ENCODE data around the gene LRP10.
"Not testable (repeated sequence)": the region's sequence is repeated elsewhere in the genome, so short reads cannot be mapped to it uniquely, and the experiment has no call there.

LRP10 gene

DNA sequence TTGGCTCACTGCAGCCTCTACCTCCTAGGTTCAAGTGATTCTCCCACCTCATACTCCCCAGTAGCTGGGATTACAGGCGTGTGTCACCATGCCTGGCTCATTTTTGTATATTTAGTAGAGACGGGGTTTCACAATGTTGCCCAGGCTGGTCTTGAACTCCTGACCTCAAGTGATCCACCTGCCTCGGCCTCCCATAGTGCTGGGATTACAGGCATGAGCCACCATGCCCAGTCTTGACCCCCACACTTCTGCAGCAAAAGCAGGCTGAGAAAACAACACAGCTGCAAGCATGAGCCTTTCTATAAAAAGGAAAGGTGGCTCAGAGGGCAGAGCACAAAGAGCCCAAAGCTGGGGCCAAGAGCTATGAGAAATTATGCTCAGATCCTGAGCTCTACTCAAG lies 11.2 kb upstream of the LRP10 start:
- FAIRE-seq; DNase-seq (ENCODE audit: low spot score): not testable (repeated sequence)

DNA sequence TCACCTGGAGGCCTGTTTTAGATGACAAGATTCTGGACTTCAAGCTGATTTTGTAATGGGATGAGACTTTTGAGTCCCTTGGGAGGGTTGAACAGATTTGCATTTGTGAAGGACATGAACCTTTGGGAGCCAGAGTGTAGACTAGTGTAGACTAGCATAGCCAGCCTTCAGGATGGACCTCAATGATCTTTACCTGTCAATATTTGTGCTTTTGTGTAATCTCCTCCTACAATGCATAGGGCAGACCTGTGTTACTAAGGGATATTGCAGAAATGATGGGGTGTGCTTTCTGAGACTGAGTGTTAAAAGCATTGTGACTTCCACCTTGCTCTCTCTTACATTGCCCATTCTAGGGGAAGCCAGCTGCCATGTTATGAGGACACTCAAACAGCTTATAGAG lies 9.9 kb upstream of the LRP10 start:
- DNase-seq (ENCODE audit: low spot score) (no peak), FAIRE-seq (no peak)

DNA sequence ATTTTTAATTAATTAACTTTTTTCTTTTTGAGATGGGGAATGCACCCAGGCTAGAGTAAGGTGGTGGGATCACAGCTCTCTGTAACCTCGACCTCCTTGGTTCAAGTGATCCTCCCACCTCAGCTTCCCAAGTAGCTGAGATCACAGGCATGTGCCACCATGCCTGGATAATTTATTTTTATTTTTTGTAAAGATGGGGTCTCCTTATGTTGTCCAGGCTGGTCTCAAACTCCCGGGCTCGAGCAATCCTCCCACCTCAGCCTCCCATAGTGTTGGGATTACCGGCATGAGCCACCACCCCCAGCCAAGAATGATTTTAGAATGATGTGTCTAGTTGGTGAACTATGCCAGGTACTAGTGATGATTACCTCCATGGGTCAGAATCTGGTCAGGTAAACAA lies 6.6 kb upstream of the LRP10 start:
- DNase-seq (ENCODE audit: low spot score) (no peak), FAIRE-seq (no peak)

DNA sequence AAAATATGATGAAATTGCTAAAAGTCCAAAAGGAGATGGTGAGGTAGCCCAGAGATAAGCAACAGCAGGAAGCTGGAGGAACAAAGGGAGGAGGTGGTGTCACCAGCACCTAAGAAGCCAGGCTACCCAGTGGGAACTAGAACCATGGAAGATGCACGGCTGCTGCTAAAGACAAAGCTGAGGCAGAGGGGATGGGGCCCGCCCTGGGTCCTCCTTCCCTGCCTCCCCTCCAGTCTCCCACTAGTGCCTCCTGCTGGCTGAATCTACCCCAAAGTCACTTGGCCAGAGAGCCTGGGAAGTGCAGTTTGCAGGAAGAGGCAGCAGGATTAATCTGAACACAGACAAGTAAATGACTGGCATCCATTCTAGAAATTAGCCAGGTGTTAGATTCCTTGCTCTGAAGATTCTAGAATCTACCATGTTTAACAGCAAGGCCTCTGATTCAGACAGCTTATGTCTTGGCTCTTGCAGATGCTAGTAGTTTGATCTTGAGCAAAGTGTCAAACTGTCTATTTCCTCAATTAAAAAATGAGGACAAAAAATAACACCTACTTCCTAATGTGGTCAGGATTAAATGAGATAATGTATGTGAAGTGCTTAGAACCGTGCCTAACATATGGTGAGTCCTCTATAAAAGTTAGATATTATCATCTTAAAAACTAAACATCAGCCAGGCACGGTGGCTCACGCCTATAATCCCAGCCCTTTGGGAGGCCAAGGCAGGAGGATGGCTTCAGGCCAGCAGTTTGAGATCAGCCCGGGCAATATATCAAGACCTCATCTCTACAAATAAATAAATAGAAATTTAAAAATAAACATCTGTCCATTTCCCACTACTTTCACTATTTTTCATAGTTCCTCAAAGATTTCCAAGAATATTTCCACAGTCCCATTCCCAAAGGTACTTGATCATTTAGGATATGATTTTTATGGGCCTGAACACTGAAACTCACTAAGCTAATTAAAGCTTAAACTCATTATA lies 5.8 kb upstream of the LRP10 start:
- FAIRE-seq (no peak), DNase-seq (ENCODE audit: low spot score) (no peak)

DNA sequence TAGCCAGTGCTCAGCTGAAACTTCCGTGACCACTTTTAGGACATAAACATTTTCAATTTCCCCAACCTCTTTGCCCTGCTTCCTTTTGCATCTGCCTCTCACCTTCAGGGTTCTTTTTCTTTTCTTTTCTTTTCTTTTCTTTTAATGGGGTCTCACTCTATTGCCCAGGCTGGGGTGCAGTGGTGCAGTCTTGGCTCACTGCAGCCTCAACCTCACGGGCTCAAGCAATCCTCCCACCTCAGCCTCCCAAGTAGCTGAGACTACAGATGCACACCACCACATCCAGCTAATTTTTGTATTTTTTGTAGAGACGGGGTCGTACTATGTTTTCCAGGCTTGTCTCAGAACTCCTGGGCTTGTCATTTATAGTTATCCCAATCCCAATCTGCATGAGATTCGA lies 4.7 kb upstream of the LRP10 start:
- FAIRE-seq (no peak), DNase-seq (ENCODE audit: low spot score) (no peak)

DNA sequence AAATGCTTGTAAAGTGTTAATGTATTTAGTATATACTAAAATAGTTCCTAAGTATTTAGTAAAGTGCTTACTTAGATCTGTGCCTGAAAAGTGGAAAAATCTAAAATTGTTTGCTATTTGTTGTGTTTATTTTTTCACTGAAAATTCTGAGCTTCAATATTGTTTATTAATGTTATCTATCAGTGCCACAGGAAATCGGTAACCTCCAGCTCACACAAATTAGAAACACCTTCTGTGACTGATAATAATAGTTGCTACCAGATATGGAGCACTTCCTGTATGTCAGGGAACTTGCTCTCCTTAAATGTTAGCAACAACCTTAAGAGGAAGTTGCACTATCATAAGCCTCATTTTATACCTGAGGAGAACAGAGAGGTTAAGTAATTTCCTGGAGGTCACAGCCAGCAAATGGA lies 723 bp upstream of the LRP10 start:
- FAIRE-seq = no peak
- DNase-seq (ENCODE audit: low spot score) = no peak

DNA sequence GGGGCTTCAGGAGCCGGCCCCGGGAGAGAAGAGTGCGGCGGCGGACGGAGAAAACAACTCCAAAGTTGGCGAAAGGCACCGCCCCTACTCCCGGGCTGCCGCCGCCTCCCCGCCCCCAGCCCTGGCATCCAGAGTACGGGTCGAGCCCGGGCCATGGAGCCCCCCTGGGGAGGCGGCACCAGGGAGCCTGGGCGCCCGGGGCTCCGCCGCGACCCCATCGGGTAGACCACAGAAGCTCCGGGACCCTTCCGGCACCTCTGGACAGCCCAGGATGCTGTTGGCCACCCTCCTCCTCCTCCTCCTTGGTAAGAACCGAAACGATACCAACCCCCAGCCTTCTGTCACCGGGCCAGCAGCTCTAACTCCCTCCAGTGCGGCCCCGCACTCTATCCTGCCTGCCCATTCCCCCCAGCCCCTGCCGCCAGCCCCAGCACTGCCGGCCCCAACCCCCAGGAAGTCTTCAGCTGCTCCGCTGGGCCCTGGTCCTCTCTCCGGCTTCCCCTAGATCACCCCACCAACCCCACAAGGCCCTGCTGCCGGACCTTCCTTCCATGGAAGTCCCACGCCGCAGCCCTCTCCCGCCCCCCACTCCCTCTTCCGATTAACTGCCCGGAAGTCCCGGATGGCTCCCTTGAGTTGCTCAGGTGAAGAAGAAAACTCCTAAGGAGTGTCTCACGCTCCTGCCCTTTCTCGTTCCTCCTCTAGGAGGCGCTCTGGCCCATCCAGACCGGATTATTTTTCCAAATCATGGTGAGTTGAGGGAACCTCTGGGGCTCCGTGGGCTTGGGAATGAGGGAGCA lies 693 bp downstream of the LRP10 start:
- DNase-seq (ENCODE audit: low spot score) = peak; percentile 58

DNA sequence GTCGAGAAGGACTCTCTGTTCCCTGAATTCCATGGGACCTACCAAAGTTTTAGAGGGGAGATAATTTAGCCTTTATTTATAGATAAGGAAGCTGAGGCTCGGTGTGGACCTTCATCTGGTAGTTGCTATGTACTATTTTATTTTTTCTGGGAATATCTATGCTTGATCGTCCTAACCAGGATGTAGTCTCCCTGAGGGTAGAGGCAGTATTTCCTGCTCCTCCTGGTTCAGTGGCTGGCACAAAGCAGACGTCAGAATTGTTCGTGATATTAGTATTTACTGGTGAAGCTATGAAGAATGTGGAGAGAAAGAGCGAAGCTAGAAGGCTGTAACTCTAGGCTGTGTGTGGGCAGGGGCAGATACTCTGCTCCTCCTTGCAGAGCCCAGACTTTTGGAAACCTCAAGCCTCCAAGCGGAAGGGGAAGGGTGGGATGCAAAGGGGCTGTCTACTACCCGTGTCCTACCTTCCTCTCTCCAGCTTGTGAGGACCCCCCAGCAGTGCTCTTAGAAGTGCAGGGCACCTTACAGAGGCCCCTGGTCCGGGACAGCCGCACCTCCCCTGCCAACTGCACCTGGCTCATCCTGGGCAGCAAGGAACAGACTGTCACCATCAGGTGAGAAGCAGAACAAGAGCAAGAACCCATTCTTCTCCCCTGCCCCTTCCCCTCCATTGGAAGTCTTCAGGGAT lies 1.4 kb downstream of the LRP10 start:
- DNase-seq (ENCODE audit: low spot score) (no peak), FAIRE-seq (no peak)

More for the DNA sequence above, 693 bp downstream of the LRP10 start:
- FAIRE-seq = no peak

DNA sequence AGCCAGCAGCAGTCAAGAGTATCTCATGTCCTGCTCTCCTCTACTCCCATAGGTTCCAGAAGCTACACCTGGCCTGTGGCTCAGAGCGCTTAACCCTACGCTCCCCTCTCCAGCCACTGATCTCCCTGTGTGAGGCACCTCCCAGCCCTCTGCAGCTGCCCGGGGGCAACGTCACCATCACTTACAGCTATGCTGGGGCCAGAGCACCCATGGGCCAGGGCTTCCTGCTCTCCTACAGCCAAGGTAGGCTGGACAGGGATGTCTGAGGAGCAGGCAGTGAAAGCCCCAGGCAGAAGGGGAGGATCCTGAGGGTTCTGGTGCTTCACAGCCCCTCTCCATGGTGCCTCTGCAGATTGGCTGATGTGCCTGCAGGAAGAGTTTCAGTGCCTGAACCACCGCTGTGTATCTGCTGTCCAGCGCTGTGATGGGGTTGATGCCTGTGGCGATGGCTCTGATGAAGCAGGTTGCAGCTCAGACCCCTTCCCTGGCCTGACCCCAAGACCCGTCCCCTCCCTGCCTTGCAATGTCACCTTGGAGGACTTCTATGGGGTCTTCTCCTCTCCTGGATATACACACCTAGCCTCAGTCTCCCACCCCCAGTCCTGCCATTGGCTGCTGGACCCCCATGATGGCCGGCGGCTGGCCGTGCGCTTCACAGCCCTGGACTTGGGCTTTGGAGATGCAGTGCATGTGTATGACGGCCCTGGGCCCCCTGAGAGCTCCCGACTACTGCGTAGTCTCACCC lies 3.6 kb downstream of the LRP10 start:
- no peak for FAIRE-seq
- DNase-seq (ENCODE audit: low spot score) = no peak

DNA sequence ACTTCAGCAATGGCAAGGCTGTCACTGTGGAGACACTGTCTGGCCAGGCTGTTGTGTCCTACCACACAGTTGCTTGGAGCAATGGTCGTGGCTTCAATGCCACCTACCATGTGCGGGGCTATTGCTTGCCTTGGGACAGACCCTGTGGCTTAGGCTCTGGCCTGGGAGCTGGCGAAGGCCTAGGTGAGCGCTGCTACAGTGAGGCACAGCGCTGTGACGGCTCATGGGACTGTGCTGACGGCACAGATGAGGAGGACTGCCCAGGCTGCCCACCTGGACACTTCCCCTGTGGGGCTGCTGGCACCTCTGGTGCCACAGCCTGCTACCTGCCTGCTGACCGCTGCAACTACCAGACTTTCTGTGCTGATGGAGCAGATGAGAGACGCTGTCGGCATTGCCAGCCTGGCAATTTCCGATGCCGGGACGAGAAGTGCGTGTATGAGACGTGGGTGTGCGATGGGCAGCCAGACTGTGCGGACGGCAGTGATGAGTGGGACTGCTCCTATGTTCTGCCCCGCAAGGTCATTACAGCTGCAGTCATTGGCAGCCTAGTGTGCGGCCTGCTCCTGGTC lies 4.3 kb downstream of the LRP10 start:
- FAIRE-seq (no peak), DNase-seq (ENCODE audit: low spot score) (no peak)

DNA sequence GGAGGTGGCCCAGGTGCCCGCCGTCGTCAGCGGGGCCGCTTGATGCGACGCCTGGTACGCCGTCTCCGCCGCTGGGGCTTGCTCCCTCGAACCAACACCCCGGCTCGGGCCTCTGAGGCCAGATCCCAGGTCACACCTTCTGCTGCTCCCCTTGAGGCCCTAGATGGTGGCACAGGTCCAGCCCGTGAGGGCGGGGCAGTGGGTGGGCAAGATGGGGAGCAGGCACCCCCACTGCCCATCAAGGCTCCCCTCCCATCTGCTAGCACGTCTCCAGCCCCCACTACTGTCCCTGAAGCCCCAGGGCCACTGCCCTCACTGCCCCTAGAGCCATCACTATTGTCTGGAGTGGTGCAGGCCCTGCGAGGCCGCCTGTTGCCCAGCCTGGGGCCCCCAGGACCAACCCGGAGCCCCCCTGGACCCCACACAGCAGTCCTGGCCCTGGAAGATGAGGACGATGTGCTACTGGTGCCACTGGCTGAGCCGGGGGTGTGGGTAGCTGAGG lies 5.5 kb downstream of the LRP10 start:
- FAIRE-seq (no peak), DNase-seq (ENCODE audit: low spot score) (no peak)

DNA sequence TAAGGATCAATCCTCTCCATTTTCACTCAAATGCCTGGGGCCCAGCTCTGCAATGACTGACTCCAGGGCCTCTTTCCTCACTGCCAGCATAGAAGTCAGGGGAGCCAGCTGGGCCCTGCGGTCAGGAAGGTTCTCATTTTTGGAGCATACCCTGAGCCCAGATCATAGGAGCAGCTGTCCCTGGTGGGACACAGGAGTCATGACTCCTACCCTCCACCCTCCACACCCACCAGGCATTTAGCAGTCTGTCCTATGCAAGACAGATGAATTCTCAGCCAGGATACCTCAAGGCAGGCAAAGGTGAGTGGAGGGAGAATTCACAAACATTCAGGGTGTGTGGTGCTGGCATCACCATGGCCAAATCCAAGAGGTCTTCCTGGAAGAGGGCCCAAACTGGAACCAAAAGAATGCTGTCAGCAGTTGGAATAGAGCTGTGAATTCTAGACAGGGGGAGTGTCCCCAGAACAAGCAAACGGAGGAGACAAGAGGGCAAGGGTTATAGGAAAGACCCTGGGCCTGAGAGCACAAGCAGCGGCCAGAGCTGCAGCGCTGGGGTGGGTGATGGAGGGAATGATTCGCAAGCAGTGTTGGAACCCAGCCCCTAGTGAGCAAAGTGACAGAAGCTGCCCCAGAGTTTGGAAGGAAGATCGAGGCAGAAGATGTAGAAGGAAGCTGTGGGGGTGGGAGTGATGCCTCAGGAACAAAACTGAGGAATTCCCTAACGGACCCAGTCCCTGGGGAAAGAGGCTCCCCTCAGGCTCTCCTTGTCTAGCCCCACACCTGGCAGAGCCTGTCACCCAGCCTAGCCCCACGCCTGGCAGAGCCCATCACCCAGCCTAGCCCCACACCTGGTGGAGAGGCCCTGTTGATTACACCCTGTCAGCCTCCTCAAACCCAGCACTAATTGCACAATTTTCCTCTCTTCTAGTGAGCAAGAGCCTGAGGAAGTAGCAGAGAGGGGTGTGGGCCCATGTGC lies 7.0 kb downstream of the LRP10 start:
- no peak for FAIRE-seq
- DNase-seq (ENCODE audit: low spot score) = no peak

DNA sequence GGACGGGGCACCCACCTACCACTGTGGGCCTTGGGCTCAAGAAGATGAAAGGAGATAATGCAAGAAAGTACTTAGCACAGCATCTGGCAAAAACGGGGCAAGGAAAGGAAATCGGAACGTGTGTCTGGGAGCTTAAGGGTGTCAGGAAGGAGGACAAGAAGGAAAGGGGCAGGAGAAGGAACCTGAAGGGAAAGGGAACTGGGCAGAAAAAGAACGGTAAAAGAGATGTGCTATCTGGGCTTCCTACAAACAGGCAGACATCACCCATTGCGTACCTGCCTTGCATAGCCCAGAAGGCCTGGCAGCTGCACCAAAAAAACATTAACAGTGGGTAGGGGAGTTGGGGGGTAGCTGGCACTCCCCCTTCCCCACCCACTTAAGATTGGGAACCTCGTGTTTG lies 10.5 kb downstream of the LRP10 start:
- FAIRE-seq = no peak
- DNase-seq (ENCODE audit: low spot score) = no peak

DNA sequence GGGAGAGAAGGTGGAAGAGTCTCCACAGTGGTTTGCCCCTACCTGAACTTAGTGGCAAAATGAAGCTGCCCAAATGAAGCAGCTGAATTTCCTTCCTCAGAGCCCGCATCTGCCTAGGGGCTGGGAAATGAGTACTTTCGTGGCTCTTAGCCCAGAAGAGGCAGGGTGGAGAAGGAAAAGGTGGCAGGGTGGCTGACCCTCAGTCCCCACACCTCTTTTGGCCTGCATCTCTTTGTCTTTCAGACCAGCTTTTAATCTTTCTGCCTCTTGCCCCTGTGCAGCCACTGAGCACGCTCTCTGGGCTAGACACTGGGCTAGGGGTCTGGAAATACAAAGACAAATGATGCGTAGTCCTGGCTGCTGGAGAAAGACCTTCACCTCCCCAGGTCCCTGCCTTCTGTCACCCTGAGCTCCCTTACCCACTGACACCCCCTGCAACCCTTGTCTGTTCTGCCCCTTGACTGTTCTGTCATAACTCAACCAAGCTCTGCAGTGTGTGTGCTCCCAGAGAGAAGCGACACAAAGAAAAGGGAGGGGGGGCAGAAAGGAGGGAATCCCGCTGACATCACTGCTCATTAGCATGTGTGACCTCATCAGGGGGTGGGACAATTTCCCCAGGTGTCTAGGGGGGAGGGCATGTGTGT lies 11.1 kb downstream of the LRP10 start:
- DNase-seq (ENCODE audit: low spot score) (no peak), FAIRE-seq (no peak)

DNA sequence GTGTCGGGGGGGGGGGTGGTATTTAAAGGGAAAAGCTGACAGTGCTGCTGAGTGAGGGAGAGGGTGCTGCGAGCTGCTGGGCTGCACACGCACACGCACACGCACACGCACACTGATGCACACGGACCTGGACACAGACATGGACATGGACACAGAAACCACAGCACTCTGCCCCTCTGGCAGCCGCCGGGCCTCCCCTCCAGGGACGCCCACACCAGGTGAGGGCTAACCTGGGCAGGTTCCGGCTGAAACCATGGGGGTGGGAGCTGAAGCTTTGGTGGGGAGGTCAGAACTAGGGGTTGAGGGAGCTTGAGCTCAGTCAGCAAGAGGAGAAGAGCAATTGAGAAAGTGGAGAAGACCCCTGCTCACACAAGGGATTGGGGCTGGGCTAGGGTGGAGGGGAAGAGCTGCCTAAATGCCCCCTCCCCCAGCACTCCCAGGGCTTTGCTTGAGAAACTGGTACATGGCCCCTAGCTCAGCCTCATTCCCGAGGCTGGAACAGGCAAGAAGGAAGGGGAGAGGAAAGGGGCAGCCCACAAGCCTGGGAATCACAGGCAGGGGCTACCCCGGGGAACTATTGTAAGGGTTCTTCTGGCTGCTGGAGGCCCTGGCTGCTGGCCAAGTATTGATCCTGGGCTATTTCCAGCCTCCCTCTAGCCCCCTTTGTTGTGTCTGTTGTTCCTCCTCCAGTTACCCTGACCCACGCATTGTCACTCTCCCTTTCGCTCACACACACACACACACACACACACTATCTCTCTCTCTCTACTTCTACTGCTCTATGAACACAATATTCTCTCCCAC lies 11.8 kb downstream of the LRP10 start, which contains the start of gene REM2:
Gene REM2, plus strand, starts transcription at position 50 of the 804 bp plus-strand sequence. Its CDS starts 66 bp downstream, at position 116.
- no peak for FAIRE-seq

DNA sequence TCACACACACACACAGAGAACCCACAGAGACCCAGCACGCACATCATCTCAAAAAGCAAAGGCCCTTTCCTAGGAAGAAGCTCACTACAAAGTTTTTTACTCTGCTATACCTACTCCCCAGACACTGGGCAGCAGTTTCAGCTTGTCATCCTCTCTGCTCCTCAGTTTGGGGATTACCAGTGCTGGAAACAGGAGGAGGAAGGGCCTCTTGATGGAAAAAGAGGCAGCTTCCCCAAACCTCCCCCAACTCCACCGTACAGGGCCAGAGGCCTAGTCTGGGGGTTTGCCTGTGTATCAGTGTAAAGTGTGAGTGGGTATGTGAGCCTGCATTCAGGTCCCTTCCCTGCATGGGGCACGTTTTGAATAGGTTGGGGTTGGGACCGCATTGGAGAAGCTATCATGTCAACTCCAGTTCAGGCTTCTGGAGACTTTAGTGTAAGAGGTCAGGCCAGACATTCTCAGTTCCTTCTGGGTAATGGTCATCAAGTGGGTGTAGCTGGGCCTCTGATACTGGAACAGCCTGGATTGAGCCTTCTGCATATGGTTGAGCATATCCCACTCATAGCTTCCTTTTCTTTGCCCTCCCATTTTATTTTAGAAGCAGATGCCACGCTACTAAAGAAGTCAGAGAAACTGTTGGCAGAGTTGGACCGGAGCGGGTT lies 12.7 kb downstream of the LRP10 start:
- DNase-seq (ENCODE audit: low spot score) = no peak
- no peak for FAIRE-seq

More for the DNA sequence above, 11.8 kb downstream of the LRP10 start, which contains the start of gene REM2:
- no peak for DNase-seq (ENCODE audit: low spot score)
